SU-DHL-6 (cell line): Measurements from ENCODE around the gene LTA4H.

Experiments
- CTCF ChIP-seq: fragments of 200-600 bp; sonication (generic); IDR thresholded peaks from one replicate; pipeline ENCODE4 v1.5.1; 2017; ENCODE audit warnings: antibody characterized with exemption, mild to moderate bottlenecking, low read length, moderate library complexity; ENCODE audit not compliant: insufficient read depth, poor library complexity, severe bottlenecking
- EZH2phosphoT487 ChIP-seq: fragments of 200-600 bp; sonication (generic), shearing (Covaris generic); conservative IDR thresholded peaks from 2 replicates; pipeline ENCODE4 v1.6.1; 2018; ENCODE audit warnings: mild to moderate bottlenecking, antibody characterized with exemption, low read length, moderate library complexity, mixed read lengths

- TF ChIP-seq CTCF (no peak), EZH2phosphoT487 (no peak)
These were observed 25.9 kb upstream of the LTA4H start for GRCh38 chr12:96061323-96061722.
